Nephron (organoid): Measurements from ENCODE around the gene CDH12.
"Not testable (repeated sequence)": the region's sequence is repeated elsewhere in the genome, so short reads cannot be mapped to it uniquely, and the experiment has no call there.

Experiments used
- H3K27ac Mint-ChIP-seq, 3 experiments: 2 replicates each; pipeline ENCODE4 v1.8.0; 2020; ENCODE audit warnings: mixed read lengths in 3 of 3, mild to moderate bottlenecking in 2 of 3, moderate library complexity in 1 of 3
- H3K27me3 Mint-ChIP-seq: 2 replicates; pipeline ENCODE4 v1.8.0; 2021; ENCODE audit warnings: low read depth, mild to moderate bottlenecking, moderate library complexity, mixed read lengths
- H3K36me3 Mint-ChIP-seq: 2 replicates; pipeline ENCODE4 v1.8.0; 2020; ENCODE audit warnings: low read depth, mixed read lengths
- H3K4me1 Mint-ChIP-seq: 2 replicates; pipeline ENCODE4 v1.8.0; 2020; ENCODE audit warnings: mixed read lengths
- H3K4me3 Mint-ChIP-seq, 3 experiments: 2 replicates each; pipeline ENCODE4 v1.8.0; 2020; ENCODE audit warnings: mild to moderate bottlenecking in 3 of 3, mixed read lengths in 3 of 3, moderate library complexity in 2 of 3
- H3K9me3 Mint-ChIP-seq: 2 replicates; pipeline ENCODE4 v1.8.0; 2020; ENCODE audit warnings: mixed read lengths
- CTCF ChIP-seq, 3 experiments: fragments of 200-600 bp; sonication (generic); IDR thresholded peaks; one replicate each; pipeline ENCODE4 v1.5.0; 2021; ENCODE audit warnings: antibody characterized with exemption in 3 of 3; ENCODE audit not compliant: unreplicated experiment in 3 of 3

The CDH12 gene

GRCh38 chr5:22621084-22621483 is 232.1 kb downstream of the CDH12 start:
- Mint-ChIP-seq H3K9me3 (peaks cover 7% of the 10 kb centered on the region), H3K36me3 (no peaks in the 10 kb centered on the region), H3K4me3 (no peak overlapping the region), H3K27me3 (no peaks in the 10 kb centered on the region), H3K27ac (no peak overlapping the region), H3K4me1 (no peaks in the 10 kb centered on the region)
- TF ChIP-seq CTCF (IDR thresholded peaks at IDR 0.05; ENCODE audit: unreplicated experiment in 3 of 3): no peak

- no peak for TF ChIP-seq CTCF (IDR thresholded peaks at IDR 0.05; ENCODE audit: unreplicated experiment in 3 of 3)
- H3K4me3 Mint-ChIP-seq: no peak overlapping the region
- no peaks in the 10 kb centered on the region for H3K4me1 Mint-ChIP-seq
- no peaks in the 10 kb centered on the region for H3K9me3 Mint-ChIP-seq
- no peaks in the 10 kb centered on the region for H3K36me3 Mint-ChIP-seq
- no peaks in the 10 kb centered on the region for H3K27me3 Mint-ChIP-seq
- no peak overlapping the region for H3K27ac Mint-ChIP-seq
Measured at GRCh38 chr5:22615964-22616363, 237.2 kb downstream of the CDH12 start.

- Mint-ChIP-seq H3K4me1 (no peaks in the 10 kb centered on the region), H3K27me3 (no peaks in the 10 kb centered on the region), H3K9me3 (no peaks in the 10 kb centered on the region), H3K36me3 (no peaks in the 10 kb centered on the region), H3K27ac (no peak overlapping the region), H3K4me3 (no peak overlapping the region)
- TF ChIP-seq CTCF (IDR thresholded peaks at IDR 0.05; ENCODE audit: unreplicated experiment in 3 of 3): no peak
Measured at GRCh38 chr5:22614486-22615094, 238.6 kb downstream of the CDH12 start.

- H3K4me3 Mint-ChIP-seq: no peak overlapping the region
- H3K4me1 Mint-ChIP-seq: no peaks in the 10 kb centered on the region
- H3K9me3 Mint-ChIP-seq: no peaks in the 10 kb centered on the region
- no peak for TF ChIP-seq CTCF (IDR thresholded peaks at IDR 0.05; ENCODE audit: unreplicated experiment in 3 of 3)
- no peaks in the 10 kb centered on the region for H3K36me3 Mint-ChIP-seq
- no peaks in the 10 kb centered on the region for H3K27me3 Mint-ChIP-seq
- H3K27ac Mint-ChIP-seq: no peak overlapping the region
Measured at GRCh38 chr5:22612928-22613327, 240.2 kb downstream of the CDH12 start.

- Mint-ChIP-seq H3K4me1 (no peaks in the 10 kb centered on the region), H3K4me3 (no peak overlapping the region), H3K36me3 (no peaks in the 10 kb centered on the region), H3K27me3 (no peaks in the 10 kb centered on the region), H3K27ac (no peak overlapping the region), H3K9me3 (peaks cover 8% of the 10 kb centered on the region)
- no peak for TF ChIP-seq CTCF (IDR thresholded peaks at IDR 0.05; ENCODE audit: unreplicated experiment in 3 of 3)
Measured at GRCh38 chr5:22611327-22611726, 241.8 kb downstream of the CDH12 start.

GRCh38 chr5:22607498-22607897 is 245.6 kb downstream of the CDH12 start:
- not testable (repeated sequence) for H3K9me3 Mint-ChIP-seq, H3K27ac Mint-ChIP-seq, H3K4me1 Mint-ChIP-seq, H3K4me3 Mint-ChIP-seq, H3K27me3 Mint-ChIP-seq, H3K36me3 Mint-ChIP-seq
